Nephron (organoid): ENCODE measurements around the gene TATDN3.
"Not testable (repeated sequence)": the region's sequence is repeated elsewhere in the genome, so short reads cannot be mapped to it uniquely, and the experiment has no call there.

Experiments used
- H3K27ac Mint-ChIP-seq, 3 experiments: 2 replicates each; pipeline ENCODE4 v1.8.0; 2020; ENCODE audit warnings: mixed read lengths in 3 of 3, mild to moderate bottlenecking in 2 of 3, moderate library complexity in 1 of 3
- H3K27me3 Mint-ChIP-seq: 2 replicates; pipeline ENCODE4 v1.8.0; 2021; ENCODE audit warnings: low read depth, mild to moderate bottlenecking, moderate library complexity, mixed read lengths
- H3K36me3 Mint-ChIP-seq: 2 replicates; pipeline ENCODE4 v1.8.0; 2020; ENCODE audit warnings: low read depth, mixed read lengths
- H3K4me1 Mint-ChIP-seq: 2 replicates; pipeline ENCODE4 v1.8.0; 2020; ENCODE audit warnings: mixed read lengths
- H3K4me3 Mint-ChIP-seq, 3 experiments: 2 replicates each; pipeline ENCODE4 v1.8.0; 2020; ENCODE audit warnings: mild to moderate bottlenecking in 3 of 3, mixed read lengths in 3 of 3, moderate library complexity in 2 of 3
- H3K9me3 Mint-ChIP-seq: 2 replicates; pipeline ENCODE4 v1.8.0; 2020; ENCODE audit warnings: mixed read lengths
- TF ChIP-seq, protein P1 (sequence below), 3 experiments: fragments of 200-600 bp; sonication (generic); IDR thresholded peaks; one replicate each; pipeline ENCODE4 v1.5.0; 2021; ENCODE audit warnings: antibody characterized with exemption in 3 of 3; ENCODE audit not compliant: unreplicated experiment in 3 of 3

Gene TATDN3

GRCh38 chr1:212771341-212771740, 20.4 kb upstream of the TATDN3 start:
- no peaks in the 10 kb centered on the region for H3K4me1 Mint-ChIP-seq
- no peak overlapping the region for H3K4me3 Mint-ChIP-seq
- H3K27me3 Mint-ChIP-seq = no peaks in the 10 kb centered on the region
- H3K27ac Mint-ChIP-seq = no peak overlapping the region
- H3K36me3 Mint-ChIP-seq = peaks cover 93% of the 10 kb centered on the region
- H3K9me3 Mint-ChIP-seq = peaks cover 50% of the 10 kb centered on the region
- TF ChIP-seq, protein P1, sequence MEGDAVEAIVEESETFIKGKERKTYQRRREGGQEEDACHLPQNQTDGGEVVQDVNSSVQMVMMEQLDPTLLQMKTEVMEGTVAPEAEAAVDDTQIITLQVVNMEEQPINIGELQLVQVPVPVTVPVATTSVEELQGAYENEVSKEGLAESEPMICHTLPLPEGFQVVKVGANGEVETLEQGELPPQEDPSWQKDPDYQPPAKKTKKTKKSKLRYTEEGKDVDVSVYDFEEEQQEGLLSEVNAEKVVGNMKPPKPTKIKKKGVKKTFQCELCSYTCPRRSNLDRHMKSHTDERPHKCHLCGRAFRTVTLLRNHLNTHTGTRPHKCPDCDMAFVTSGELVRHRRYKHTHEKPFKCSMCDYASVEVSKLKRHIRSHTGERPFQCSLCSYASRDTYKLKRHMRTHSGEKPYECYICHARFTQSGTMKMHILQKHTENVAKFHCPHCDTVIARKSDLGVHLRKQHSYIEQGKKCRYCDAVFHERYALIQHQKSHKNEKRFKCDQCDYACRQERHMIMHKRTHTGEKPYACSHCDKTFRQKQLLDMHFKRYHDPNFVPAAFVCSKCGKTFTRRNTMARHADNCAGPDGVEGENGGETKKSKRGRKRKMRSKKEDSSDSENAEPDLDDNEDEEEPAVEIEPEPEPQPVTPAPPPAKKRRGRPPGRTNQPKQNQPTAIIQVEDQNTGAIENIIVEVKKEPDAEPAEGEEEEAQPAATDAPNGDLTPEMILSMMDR (IDR thresholded peaks at IDR 0.05; ENCODE audit: unreplicated experiment in 3 of 3) = no peak

DNA sequence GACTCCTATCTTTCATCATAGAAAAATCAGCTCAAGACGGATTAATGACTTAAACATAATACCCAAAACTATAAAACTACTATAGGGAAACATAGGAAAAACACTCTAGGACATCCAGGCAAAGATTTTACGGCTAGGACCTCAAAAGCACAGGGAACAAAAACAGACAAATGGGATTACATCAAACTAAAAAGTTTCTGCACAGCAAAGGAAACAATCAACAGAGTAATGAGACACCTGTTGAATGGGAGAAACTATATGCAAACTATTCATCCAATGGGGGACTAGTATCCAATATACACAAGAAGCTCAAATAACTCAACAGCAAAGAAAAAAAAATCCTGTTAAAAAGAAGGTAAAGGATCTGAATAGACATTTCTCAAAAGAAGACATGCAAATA, 18.7 kb upstream of the TATDN3 start:
- Mint-ChIP-seq H3K36me3 (peaks cover 93% of the 10 kb centered on the region), H3K4me3 (no peak overlapping the region), H3K27me3 (no peaks in the 10 kb centered on the region), H3K27ac (no peak overlapping the region), H3K4me1 (no peaks in the 10 kb centered on the region), H3K9me3 (peaks cover 40% of the 10 kb centered on the region)
- TF ChIP-seq, protein P1 (IDR thresholded peaks at IDR 0.05; ENCODE audit: unreplicated experiment in 3 of 3) = no peak

DNA sequence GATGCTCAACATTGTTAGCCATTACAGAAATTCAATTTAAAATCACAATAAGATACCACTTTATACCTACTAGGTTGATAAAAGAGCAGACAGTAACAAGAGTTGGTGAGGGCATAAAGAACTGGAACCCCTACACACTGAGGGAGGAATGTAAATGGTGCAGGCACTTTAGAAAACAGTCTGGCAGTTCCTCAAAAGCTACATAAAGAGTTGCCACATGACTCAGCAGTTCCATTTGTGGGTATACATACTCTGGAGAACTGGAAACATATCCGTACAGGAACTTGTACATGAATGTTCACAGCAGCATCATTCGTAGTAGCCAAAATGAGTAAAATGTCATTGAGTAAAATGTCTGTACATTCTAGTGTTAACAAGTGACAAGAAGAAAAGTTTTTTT, 17.1 kb upstream of the TATDN3 start:
- H3K9me3 Mint-ChIP-seq = peaks cover 29% of the 10 kb centered on the region
- TF ChIP-seq, protein P1 (IDR thresholded peaks at IDR 0.05; ENCODE audit: unreplicated experiment in 3 of 3) = no peak
- peaks cover 84% of the 10 kb centered on the region for H3K36me3 Mint-ChIP-seq
- H3K4me1 Mint-ChIP-seq = no peaks in the 10 kb centered on the region
- no peak overlapping the region for H3K4me3 Mint-ChIP-seq
- H3K27ac Mint-ChIP-seq = no peak overlapping the region
- no peaks in the 10 kb centered on the region for H3K27me3 Mint-ChIP-seq

- no peak overlapping the region for H3K27ac Mint-ChIP-seq
- TF ChIP-seq, protein P1 (IDR thresholded peaks at IDR 0.05; ENCODE audit: unreplicated experiment in 3 of 3) = no peak
- H3K9me3 Mint-ChIP-seq = peaks cover 22% of the 10 kb centered on the region
- H3K27me3 Mint-ChIP-seq = no peaks in the 10 kb centered on the region
- H3K4me3 Mint-ChIP-seq = no peak overlapping the region
- peaks cover 78% of the 10 kb centered on the region for H3K36me3 Mint-ChIP-seq
- no peaks in the 10 kb centered on the region for H3K4me1 Mint-ChIP-seq
Observed at GRCh38 chr1:212775241-212775640, 16.5 kb upstream of the TATDN3 start.

DNA sequence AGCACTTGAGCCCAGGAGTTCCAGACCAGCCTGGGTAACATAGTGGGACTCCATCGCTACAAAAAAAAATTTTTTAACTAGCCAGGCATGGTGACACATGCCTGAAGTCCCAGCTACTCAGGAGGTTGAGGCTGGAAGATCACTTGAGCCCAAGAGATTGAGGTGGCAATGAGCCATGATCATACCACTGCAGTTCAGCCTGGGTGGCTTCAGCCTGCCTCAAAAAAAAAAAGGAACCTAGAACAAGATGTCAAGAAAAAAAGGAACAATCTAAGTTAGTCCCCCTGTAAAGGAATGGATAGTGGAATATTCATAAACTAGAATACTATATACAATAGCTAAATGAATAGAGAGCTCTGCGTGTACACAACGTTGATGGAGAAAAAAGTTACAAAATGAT, 14.5 kb upstream of the TATDN3 start:
- TF ChIP-seq, protein P1 (IDR thresholded peaks at IDR 0.05; ENCODE audit: unreplicated experiment in 3 of 3) = no peak
- Mint-ChIP-seq H3K9me3 (peaks cover 9% of the 10 kb centered on the region), H3K4me1 (no peaks in the 10 kb centered on the region), H3K4me3 (no peak overlapping the region), H3K27ac (no peak overlapping the region), H3K27me3 (no peaks in the 10 kb centered on the region), H3K36me3 (peaks cover 75% of the 10 kb centered on the region)

DNA sequence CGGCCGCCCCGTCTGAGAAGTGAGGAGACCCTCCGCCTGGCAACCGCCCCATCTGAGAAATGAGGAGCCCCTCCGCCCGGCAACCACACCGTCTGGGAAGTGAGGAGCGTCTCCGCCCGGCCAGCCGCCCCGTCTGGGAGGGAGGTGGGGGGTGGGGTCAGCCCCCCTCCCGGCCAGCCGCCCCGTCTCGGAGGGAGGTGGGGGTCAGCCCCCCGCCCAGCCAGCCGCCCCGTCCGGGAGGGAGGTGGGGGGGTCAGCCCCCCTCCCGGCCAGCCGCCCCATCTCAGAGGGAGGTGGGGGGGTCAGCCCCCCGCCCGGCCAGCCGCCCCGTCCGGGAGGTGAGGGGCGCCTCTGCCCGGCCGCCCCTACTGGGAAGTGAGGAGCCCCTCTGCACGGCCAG, 12.6 kb upstream of the TATDN3 start:
- H3K9me3 Mint-ChIP-seq, H3K4me1 Mint-ChIP-seq, H3K27me3 Mint-ChIP-seq, H3K4me3 Mint-ChIP-seq, H3K27ac Mint-ChIP-seq: not testable (repeated sequence)
- peaks cover 76% of the 10 kb centered on the region for H3K36me3 Mint-ChIP-seq
